T follicular helper cell (primary cell): ENCODE results near the gene CEBPE.

Experiments
- DNase-seq: peaks from one replicate; pipeline ENCODE4 v3.0.0-alpha.2; 2020; ENCODE audit warnings: low read depth

Gene CEBPE

DNA sequence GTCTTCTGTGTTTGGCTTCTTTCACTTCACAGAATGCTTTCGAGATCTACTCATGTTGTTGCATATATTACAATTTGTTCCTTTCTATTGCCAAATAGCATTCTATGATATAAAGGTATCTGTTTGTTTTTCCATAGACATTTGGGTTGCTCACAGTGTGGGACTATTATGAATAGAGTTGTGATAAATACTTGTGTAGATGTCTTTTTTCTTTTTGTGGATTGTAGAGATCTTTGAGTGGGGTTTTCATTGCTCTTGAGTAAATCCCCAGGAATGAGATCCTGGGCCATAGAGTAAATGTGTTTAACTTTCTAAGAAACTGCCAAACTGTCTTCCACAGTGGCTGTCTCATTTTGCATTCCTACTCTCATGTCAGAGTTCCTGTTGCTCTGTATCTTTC, 24.9 kb upstream of the CEBPE start:
- no peak for DNase-seq

DNA sequence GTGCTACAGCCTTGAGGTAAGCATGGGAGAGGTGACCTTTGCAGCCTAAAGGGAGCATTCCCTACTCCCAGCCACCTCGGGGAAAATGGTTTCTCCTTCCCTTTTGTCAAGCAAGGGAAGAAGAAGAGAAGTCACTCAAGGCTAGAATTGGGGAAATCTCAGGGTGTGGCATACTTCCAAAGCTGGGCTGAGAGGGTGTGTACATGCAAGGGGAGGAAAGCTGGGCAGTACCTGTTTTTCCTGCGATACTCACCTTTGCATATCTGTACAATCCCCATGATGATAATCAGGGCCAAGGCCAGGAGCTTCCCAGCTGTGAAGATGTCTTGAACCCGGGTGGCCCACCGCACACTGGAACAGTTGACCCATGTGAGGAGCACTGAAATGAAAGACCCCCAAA, 23.8 kb upstream of the CEBPE start:
- no peak for DNase-seq

DNA sequence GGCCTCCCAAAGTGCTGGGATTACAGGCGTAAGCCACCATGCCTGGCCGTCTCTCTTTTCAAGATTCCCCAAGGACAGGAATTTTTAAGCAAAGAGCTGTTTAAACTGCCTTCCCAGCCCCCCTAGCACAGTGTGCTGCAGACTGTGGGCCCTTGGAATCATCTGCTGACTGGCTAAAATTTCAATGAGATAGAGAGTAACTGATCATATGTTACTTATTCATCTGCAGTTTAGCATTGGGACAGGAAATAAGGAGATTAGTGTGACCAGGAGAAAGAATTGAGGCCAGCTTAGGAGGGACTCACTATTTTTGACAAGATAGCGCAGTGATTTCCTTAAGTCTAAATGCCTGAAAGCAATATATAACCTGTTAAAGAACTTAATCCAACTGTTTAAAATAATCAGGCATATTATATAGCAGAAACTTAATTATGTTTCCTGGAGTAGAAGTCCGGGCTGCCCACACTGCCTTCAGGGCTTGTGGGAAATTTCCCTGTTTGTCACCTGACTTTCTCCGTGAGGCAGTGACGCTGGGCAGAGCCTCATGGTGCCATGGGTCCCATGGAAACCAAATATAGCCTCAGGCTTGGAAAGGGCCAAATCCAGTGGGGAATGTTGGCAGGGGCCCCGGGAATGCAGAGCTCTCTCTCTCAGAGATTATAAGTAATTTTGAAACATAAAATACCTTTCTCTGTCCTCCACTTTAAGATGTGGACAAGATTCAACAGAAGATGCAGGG, 22.8 kb upstream of the CEBPE start:
- DNase-seq: no peak

DNA sequence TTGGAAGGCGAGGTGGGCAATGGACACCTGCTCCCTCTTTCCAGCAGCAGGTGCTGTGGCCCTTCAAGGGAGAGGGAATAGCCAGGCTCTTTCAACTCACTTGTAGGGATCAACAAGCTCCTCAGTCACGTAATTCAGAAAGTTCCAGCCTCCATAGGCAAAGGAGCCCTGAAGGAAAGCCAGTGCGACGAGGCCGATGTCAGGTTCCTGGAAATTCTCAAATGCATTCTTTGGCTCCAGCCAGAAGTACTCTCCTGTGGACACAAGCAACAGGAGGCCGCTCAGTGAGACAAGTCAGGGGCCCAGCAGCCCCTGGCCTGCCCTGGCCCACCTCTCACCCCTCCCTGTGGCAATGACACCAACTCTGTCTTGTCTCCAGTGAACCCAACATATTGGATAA, 21.3 kb upstream of the CEBPE start:
- DNase-seq: no peak

DNA sequence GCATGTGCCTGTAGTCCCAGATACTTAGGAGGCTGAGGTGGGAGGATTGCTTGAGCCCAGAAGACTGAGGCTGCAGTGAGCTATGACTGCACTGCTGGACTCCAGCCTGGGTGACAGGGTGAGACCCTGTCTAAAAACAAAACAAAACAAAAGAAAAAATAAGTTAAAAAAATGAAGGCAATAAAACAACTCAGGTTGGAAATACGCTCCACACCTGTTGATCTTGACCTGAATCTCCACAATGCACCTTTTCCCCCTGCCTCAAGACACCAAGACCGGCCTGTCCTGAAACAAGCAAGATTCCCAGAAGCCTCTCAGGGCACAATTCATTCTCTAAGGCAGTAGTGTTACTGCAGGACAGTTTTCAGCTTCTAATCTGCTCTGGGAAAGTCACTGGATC, 20.8 kb upstream of the CEBPE start:
- DNase-seq: no peak

DNA sequence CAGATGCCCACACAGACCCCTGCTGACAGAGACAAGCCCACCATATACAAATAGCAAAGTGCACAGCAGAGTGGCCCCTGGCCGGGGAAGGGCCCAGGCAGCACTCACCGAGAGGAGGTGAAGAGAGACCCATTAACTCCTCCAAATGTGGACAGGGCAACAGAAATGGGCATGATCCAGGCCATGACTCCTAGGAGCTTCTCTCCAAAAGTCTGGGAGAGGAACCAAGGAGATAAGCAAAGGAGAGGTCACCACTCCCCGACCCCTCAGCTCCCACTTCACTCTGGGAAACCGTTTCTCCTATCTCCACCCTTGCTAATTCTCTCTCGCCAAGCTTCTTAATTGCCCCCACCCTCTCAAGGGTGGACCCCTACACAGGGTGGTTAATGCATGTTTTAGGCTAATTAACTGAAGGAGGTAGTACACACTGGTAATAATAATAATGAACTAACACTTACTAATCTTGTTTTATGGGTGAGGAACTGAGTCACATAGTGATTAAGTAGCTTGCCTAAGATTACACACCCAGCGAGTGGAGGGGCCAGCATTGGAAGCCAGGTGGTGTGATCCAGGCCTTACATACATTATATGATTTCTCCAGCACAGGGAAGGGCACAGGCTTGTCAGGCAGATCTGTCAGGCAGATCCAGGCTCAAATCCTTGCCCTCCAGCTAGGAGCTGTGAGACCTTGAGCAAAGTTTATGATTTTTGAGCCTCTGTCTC, 18.9 kb upstream of the CEBPE start:
- DNase-seq: no peak

DNA sequence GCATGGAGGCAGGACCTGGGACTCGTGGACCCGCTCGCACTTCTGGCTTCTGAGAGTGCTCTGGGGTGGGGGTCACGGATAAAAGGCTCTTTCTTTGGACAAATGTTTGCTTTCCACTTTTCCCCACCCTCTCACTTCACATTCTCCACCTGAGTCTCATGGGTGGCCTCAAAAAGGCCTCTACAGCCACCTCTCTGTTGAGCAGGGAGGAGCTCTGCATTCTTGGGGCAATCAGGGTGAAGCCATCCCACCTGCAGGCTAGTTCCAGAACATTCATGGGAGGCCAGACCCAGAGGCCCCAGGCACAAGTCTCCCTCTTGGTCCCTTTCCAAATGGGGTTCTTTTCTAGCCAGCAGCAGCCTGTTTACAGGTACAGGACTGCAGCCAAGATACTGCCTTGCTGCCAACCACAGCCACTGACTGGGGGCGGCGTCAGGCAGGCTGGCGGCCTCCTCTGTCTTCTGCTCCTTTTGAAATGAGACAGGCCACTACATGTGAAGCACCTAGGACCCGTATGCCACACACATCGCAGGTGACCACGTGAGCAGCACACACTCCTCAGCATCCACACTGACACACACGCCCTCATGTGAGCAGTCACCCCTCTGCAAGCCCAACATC, 18.2 kb upstream of the CEBPE start:
- no peak for DNase-seq

DNA sequence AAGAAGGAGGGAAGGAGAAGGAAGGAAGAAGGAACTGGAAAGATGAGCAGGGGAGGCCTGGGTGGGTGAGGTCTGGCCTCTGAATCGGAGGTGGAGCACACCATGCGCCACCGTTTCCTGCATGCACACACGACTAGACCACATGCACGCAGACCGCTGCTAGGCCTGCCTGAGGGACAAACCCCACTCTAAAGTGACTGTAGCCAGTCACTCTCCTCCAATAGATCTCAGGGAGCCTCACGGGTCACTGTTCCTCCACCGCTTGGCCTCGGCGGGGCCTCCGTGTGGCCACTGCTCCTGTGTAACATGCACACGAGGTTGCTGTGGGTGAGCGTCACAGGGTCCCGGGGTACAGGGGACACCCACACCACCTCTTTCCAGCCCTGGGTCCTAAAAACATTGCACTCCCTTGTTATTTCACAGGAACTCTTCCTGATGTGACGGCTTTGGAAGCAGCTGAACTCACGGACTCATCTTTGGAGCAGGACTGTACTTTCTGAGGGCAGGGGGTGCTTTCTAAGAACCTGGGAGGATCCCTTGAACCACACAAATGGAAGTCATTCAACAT, 17.6 kb upstream of the CEBPE start:
- no peak for DNase-seq

DNA sequence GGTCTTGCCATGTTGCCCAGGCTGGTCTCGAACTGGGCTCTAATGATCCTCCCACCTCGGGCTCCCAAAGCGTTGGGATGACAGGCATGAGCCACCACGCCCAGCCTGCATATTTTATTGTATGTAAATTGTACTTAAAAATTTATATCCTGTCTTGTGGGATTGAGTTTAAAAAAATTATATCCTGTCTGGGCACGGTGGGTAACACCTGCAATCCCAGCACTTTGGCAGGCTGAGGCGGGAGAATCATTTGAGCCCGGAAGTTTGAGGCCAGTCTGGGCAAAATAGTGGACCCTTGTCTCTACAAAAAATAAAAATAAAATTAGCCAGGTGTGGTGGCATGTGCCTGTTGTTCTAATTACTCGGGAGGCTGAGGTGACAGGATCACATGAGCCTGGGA, 13.9 kb upstream of the CEBPE start:
- DNase-seq: no peak

DNA sequence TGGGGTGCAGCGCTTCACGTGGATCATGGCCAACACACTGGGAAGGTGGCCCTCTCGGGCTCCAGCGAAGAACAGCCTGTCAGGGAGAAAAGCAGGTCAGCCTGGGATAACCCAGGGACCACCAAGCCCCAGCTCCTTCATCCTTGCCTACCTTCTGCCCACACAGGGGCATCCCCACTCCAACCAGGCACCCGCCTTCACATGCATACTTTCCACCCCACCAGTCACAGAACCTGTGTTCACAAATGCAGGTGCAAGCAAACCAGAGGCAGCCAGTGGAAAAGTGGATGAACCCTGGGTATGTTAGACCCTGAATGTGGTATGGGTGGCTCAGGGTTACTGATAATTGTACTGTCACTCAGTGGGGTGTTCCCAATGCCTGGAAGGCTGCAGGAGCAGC, 12.4 kb upstream of the CEBPE start:
- no peak for DNase-seq

DNA sequence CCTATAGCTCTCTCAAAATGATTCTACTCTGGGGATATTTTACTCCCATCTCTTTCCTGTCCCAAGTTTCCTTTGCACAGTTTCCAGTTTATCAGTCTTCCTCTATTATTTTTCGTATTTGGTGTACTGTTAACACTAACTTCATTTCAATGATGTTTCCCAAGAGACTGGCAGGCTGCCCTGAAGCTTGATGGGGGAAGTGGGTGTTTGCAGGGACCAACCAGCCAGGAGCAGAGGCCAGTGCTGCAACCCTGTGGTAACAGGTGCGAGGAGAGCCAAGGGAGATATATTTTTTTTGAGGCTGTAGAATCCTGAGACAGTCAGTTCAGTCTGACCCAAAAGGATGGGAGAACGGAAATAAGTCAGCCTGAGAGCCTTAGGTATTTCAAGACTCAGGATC, 11.8 kb upstream of the CEBPE start:
- no peak for DNase-seq

DNA sequence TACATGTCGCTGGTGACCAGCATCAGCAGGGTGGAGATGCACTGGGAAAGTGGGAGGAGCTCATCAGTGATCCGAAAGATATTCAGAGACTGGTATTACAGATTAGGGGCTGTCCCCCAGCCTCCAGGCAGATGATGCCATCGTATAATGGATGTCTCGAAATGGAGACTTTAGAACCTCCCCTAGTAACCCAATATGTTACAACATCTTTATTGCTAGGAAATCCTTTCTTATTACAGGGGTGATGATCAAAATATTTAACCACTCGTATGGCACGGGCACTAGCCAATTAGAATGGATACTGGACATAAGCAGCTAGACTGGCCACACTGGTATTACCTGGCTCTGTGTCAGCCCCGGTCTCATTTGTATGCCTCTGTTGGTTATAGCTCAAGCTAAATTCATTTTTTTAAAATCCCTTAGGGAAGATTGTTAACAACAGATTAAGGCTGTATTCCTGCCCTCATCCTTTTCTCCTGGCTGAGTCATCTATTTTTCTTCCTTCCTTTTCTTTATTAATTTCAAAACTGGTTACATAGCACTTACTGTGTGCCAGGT, 10.8 kb upstream of the CEBPE start:
- no peak for DNase-seq

DNA sequence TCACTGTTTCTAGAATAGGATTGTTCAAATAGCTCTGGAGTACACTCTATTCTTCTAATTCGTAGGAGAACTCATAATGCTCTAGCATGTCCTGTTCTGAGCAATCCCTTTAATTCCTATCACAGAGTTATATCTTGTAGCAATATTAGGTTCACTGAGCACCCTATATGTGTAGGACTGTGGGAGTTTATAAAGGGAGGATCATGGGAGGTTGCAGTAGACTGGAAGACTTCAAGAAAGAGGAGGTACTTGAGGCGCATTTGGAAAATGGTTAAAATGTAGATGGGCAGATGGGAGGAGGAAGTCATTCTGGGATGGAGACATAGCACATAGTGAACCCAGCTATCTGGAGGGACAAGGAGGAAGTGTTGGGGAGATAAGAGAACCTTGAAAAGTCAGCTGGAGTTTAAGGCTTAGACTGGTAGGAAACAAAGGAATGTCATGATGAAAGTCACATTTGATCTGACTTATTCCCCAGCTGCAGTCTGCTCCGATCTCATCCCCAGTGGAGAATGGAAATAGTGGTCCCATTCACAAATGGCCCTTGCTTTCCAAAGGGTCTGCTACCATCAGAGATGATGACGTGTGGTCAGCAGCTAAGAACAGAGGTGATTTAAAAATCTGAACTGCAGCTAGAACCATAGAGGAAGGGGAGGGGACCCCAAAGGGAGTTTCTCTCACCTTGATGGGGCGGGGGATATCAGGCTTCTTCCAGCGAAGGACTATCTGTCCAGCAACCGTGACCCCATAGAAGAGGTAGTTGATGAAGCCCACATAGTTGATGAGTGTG, 10.1 kb upstream of the CEBPE start:
- DNase-seq: no peak

DNA sequence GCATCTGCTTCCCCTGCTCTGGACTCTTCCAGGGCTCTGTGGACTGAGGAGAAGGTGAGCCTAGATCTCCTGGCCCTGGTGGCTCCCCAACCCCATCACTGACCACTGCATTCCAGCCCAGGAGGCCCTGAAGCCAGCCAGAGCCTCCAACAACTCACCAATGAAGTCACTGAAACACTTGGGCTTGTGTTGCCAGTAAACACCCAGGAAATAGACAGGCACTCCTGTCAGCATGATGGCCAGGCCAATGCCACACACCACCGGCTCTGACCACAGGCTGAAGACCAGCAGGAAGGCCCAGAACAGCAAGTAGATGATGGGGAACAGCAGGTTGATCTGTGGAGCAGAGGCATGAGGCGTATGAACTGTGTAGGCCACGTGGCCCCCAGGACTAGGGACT, 8.8 kb upstream of the CEBPE start:
- no peak for DNase-seq

DNA sequence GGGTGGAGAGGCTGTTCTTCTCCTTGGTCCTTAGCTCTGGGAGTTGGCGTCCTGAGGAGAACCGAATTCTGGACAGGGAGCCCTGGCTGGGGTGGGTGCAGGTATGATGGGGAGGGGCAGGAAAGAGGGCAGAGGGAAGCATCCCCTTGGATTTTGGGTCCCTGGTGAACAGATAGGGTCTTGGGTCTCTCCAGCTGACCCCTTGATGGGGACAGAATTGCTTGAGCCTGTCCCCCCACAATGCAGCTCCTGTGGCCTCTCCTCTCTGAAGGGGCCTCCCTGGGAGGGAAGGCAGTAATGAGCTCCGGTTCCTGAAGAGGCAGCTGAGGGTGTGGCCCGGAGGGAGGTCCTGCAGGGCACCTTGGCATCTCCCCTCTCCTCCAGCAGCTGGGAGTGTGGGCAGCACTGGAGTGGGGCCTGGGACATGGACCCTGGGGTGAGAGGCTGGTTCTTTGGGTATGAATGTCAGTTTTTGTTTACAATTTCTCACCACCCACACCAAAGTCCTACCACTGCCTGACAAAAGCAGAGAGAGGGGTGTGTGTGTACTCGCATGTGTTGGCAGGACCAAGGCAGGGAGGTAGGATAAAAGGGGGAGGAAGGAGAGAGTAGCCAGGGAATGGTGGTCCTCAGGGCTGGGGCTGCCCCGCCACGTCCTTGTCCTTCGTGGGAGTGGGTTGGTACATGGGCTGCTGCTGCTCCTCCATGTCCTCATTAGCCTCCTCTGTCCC, 7.7 kb upstream of the CEBPE start:
- DNase-seq: no peak

DNA sequence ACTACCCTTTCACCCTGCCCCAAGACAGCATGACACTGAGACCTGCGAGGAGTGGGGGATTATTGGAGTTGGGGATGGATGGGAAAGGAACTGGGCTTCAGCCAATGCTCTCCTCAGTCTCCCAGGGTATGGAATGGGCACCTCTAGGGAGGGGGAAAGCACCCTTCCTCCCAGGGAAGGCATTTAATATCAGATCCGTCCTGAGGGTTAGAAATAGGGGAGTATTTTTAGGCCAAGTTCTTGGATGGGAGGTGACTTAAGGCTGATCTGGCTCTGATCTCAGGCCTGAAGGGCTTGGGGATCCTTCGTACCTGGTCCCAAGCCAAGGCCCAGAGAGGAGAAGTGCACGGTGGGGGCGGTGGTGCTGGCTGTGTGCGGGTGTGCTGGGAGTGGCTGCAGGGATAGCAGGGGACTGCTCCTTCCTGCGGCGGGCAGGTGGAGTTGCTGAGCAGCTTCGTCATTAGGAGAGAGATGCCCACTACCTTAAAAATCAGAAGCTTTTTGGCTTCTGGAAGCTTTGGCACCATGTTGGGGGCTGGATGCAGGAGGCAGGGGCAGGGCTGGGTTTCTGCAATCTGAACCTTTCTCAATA, 7.0 kb upstream of the CEBPE start:
- no peak for DNase-seq

DNA sequence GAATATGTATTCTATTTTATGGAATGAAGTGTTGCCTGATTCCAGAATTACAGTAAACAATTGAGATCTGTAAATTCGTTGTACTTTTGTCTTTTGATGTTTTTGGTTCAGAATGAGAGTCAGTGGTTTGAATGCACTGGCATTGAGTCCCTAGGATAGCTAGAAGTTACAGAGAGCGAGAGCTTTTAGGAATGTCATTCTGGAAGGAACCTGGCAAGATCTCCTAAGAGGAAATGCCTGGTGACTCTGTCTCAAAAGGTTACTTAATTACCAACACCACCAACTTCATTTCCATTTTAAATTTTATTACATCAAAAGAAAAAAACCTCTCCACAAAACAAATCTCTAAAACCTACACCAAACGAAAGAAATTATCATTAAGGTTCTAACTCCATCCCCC, 6.0 kb upstream of the CEBPE start:
- no peak for DNase-seq

DNA sequence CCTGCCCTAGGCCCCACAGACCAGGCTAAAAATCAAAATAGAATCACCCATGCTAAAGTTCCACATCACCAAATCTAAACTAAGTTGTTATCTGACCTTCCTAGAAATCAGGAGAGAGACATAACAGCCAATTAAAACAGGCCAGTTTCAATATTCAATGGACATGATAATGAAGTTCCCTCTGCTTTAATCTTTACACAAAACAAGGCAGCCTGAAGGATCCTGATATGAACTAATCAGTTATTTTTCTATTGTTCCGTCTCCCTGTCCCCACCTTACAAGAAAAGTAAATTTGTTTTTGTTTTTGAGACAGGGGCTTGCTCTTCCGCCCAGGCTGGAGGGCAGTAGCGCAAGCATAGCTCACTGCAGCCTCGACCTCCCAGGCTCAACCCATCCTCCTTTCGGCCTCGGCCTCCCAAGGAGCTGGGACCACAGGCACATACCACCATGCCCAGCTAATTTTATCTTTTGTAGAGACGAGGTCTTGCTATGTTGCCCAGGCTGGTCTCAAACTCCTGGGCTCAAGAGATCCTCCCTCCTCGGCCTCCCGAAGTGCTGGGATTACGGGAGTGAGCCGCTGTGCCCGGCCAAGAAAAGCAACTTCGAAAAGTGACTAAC, 5.4 kb upstream of the CEBPE start:
- no peak for DNase-seq

DNA sequence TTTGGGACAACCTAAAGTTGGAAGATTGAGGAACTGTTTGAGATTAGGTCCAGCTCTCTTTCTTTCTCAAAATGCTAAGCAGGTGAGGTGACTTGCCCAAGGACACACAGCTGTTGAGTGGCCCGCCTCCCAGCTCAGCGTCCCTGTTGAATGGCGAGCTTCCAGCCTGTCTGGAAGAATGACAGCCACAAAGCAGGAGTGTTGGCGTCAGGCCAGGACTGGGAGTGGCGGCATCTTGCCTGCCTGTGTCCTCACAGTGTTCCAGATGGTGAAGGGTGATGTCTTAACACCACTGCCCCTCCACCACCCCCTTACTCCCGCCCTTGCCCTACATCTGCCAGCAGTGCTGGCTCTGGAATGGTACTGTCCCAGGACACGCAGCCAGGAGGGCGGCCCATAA, 4.4 kb upstream of the CEBPE start:
- DNase-seq: no peak

DNA sequence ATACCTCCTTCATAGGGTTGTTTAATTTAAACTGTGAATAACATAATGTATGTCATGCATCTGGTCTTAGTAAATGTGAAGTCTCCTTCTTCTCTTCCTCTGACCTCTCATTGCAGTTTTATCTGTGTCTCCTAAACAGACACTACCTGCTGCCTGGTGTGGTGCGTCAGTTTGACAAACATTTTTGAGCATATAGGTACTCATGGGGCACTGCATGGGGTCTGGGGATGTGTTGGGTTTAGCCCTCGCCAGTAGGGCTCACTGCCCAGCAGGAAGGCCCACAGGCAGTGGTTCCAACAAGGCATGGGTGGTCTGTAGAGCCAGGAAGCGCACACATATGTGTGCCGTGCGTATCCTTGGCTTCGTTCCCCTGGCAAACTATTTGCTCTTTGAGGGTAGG, 3.0 kb upstream of the CEBPE start:
- DNase-seq: no peak
